Prostate gland (tissue), 2 donors: ENCODE results near the gene DCLRE1A.

ENCODE experiments used
- POLR2A ChIP-seq: fragments of 450-650 bp; IDR thresholded peaks from one replicate; pipeline ENCODE4 v1.6.1; 2016; ENCODE audit warnings: antibody characterized with exemption, mild to moderate bottlenecking
- TF ChIP-seq, protein P1 (sequence below), 4 experiments: fragments of 200-600 bp in 2 of 4; fragments of 450-650 bp in 2 of 4; sonication (generic) in 2 of 4; IDR thresholded peaks; 1 replicate in 3 of 4; 2 replicates in 1 of 4; pipeline ENCODE4 v1.5.1; 2016 to 2019; ENCODE audit warnings: antibody characterized with exemption in 4 of 4, mild to moderate bottlenecking in 2 of 4, moderate library complexity in 2 of 4

DNA sequence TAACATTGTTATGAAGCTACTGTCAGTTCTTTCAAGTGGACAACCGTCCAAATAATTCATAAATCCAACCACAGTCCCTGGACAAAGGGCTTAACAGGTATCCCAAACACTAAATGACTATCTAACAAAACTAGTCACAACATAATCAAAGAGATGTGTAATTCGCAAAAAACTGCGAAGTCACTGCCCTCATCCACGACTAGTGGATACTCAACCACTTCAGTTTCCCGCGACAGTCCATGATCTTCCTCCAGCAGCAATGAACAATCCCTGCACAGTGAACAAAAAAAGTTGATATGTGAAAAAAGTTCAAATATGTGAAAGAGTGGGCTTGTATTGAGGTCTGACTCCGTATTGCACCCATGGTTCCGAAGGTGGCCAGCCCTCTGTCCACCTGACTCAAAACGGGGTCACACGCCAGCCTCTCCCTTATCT lies 287 bp downstream of the DCLRE1A start:
- TF ChIP-seq, protein P1, sequence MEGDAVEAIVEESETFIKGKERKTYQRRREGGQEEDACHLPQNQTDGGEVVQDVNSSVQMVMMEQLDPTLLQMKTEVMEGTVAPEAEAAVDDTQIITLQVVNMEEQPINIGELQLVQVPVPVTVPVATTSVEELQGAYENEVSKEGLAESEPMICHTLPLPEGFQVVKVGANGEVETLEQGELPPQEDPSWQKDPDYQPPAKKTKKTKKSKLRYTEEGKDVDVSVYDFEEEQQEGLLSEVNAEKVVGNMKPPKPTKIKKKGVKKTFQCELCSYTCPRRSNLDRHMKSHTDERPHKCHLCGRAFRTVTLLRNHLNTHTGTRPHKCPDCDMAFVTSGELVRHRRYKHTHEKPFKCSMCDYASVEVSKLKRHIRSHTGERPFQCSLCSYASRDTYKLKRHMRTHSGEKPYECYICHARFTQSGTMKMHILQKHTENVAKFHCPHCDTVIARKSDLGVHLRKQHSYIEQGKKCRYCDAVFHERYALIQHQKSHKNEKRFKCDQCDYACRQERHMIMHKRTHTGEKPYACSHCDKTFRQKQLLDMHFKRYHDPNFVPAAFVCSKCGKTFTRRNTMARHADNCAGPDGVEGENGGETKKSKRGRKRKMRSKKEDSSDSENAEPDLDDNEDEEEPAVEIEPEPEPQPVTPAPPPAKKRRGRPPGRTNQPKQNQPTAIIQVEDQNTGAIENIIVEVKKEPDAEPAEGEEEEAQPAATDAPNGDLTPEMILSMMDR (IDR thresholded peaks at IDR 0.05) = no peak
- no peak for TF ChIP-seq POLR2A
